Endothelial cell of umbilical vein (primary cell): Measurements from ENCODE around the gene SPP1. TPM values are rescaled to one million over a fixed set of nuclear protein-coding genes. Genes with fewer than 3 reads are reported as not detected.

ENCODE experiments used
- BruUV-seq: library from RNA; stranded (reverse); fragments of 400-500 nt; replicated peaks from 2 replicates; lab custom pipeline; 2021; lab: Mats Ljungman, UMichigan
- CTCF ChIA-PET: fragments of 300-600, 350-600 bp; sonication (Branson Sonifier 250); formaldehyde crosslinking; loops from one replicate; lab custom pipeline; 2021; ENCODE audit warnings: antibody characterized with exemption, inconsistent platforms; lab: Charles Lee
- POLR2A ChIA-PET: fragments of 300-600, 350-600 bp; sonication (Branson Sonifier 250); formaldehyde crosslinking; loops from one replicate; lab custom pipeline; 2021; ENCODE audit warnings: antibody characterized with exemption, inconsistent platforms; lab: Charles Lee
- DNase-seq: peaks from one replicate; pipeline ENCODE4 v3.0.0-alpha.2; 2011; ENCODE audit warnings: low read depth, low spot score
- FAIRE-seq: peaks from 2 replicates; lab custom pipeline; 2011; peaks lifted over from hg19 to GRCh38; lab: Jason Lieb, UNC
- H2AFZ ChIP-seq: 2 replicates; pipeline ENCODE4 v1.6.0; 2012; ENCODE audit warnings: low read depth, low read length, control low read depth, inconsistent platforms
- H3K27ac ChIP-seq: 2 replicates; pipeline ENCODE4 v1.5.1; 2011; ENCODE audit warnings: low read depth, mild to moderate bottlenecking, control low read depth, low read length, moderate library complexity; ENCODE audit not compliant: insufficient read depth
- H3K27me3 ChIP-seq, 2 experiments: 2 replicates each; pipeline versions ENCODE4 v1.6.0 to v1.6.1; 2011; ENCODE audit warnings: low read length in 2 of 2, mixed read lengths in 1 of 2; ENCODE audit not compliant: control insufficient read depth in 2 of 2, insufficient read depth in 2 of 2
- H3K36me3 ChIP-seq, 2 experiments: 2 replicates in 1 of 2; 3 replicates in 1 of 2; pipeline ENCODE4 v1.5.1; 2011; ENCODE audit warnings: low read length in 2 of 2, mild to moderate bottlenecking in 1 of 2, moderate library complexity in 1 of 2; ENCODE audit not compliant: control insufficient read depth in 2 of 2, insufficient read depth in 2 of 2; ENCODE audit errors: extremely low read depth in 1 of 2
- H3K4me1 ChIP-seq: 3 replicates; pipeline ENCODE4 v1.5.1; 2011; ENCODE audit warnings: mild to moderate bottlenecking, low read length; ENCODE audit not compliant: control insufficient read depth, insufficient read depth; ENCODE audit errors: extremely low read depth
- H3K4me2 ChIP-seq: 2 replicates; pipeline ENCODE4 v1.6.1; 2011; ENCODE audit warnings: low read length, control low read depth, mixed read lengths; ENCODE audit not compliant: insufficient read depth
- H3K4me3 ChIP-seq, 3 experiments: fragments of 200-600 bp in 1 of 3; sonication (generic), shearing (Covaris generic) in 1 of 3; replicated peaks in 1 of 3; 2 replicates each; pipeline ENCODE4 v1.5.1; 2011 to 2016; ENCODE audit warnings: control low read depth in 3 of 3, low read length in 3 of 3, mild to moderate bottlenecking in 2 of 3, inconsistent platforms in 1 of 3, low read depth in 1 of 3, moderate library complexity in 1 of 3; ENCODE audit not compliant: insufficient read depth in 1 of 3
- H3K79me2 ChIP-seq: 2 replicates; pipeline ENCODE4 v1.6.0; 2012; ENCODE audit warnings: low read length, inconsistent platforms; ENCODE audit not compliant: control insufficient read depth, insufficient read depth
- H3K9ac ChIP-seq: replicated peaks from 2 replicates; pipeline ENCODE3; 2011; ENCODE audit warnings: low read length, control low read depth; ENCODE audit not compliant: insufficient read depth; ENCODE audit errors: extremely low read depth
- H3K9me1 ChIP-seq: replicated peaks from 3 replicates; pipeline ENCODE4 v1.6.0; 2011; ENCODE audit warnings: mild to moderate bottlenecking, low read length; ENCODE audit not compliant: control insufficient read depth, insufficient read depth; ENCODE audit errors: extremely low read depth
- H3K9me3 ChIP-seq: replicated peaks from 2 replicates; pipeline ENCODE4 v1.5.1; 2012; ENCODE audit warnings: low read length, inconsistent platforms; ENCODE audit not compliant: control insufficient read depth, insufficient read depth
- H4K20me1 ChIP-seq: replicated peaks from 2 replicates; pipeline ENCODE3; 2011; ENCODE audit warnings: mild to moderate bottlenecking, low read length; ENCODE audit not compliant: control insufficient read depth, insufficient read depth; ENCODE audit errors: extremely low read depth
- CTCF ChIP-seq, 2 donors: IDR thresholded peaks; 1 replicate in 1 of 2; 2 replicates in 1 of 2; pipeline ENCODE4 v1.5.1; 2011; ENCODE audit warnings: low read length in 2 of 2, mild to moderate bottlenecking in 2 of 2, moderate library complexity in 2 of 2, control low read depth in 1 of 2, inconsistent platforms in 1 of 2, low read depth in 1 of 2; ENCODE audit not compliant: insufficient read depth in 1 of 2; ENCODE audit errors: extremely low read depth in 1 of 2
- EZH2 ChIP-seq: IDR thresholded peaks from 2 replicates; pipeline ENCODE4 v1.6.1; 2012; ENCODE audit warnings: borderline replicate concordance, low read depth, mild to moderate bottlenecking, moderate library complexity, low read length, inconsistent platforms; ENCODE audit not compliant: severe bottlenecking
- FOS ChIP-seq: IDR thresholded peaks from 2 replicates; pipeline ENCODE4 v1.6.1; 2011; ENCODE audit warnings: mild to moderate bottlenecking, low read length, moderate library complexity, borderline replicate concordance; ENCODE audit not compliant: insufficient read depth
- GATA2 ChIP-seq: IDR thresholded peaks from 2 replicates; pipeline ENCODE4 v1.7.0; 2011; ENCODE audit warnings: low read depth, mild to moderate bottlenecking, moderate library complexity, mixed read lengths, low read length; ENCODE audit not compliant: insufficient read length, insufficient read depth
- JUN ChIP-seq: IDR thresholded peaks from 2 replicates; pipeline ENCODE4 v1.6.1; 2011; ENCODE audit warnings: borderline replicate concordance, low read depth; ENCODE audit not compliant: insufficient read length, insufficient read depth
- MYC ChIP-seq: IDR thresholded peaks from one replicate; pipeline ENCODE4 v1.6.1; 2011; ENCODE audit warnings: mild to moderate bottlenecking, low read depth, low read length
- POLR2A ChIP-seq: IDR thresholded peaks from 2 replicates; pipeline ENCODE4 v1.6.1; 2012; ENCODE audit warnings: low read depth, mild to moderate bottlenecking, control low read depth, low read length
- POLR2AphosphoS5 ChIP-seq: IDR thresholded peaks from 2 replicates; pipeline ENCODE4 v1.6.1; 2012; ENCODE audit warnings: low read depth, mild to moderate bottlenecking, control low read depth, low read length, moderate library complexity; ENCODE audit not compliant: insufficient read depth
- dilution Hi-C: fragments of 300-500 bp; cut with MboI; formaldehyde crosslinking; loops from one replicate; pipeline ENCODE4 v1.15.0; 2019; ENCODE audit warnings: low sequenced_read_pairs; ENCODE audit not compliant: extremely low pct_ligation_motif_present
- intact Hi-C: fragments of 100-400 bp; cut with micrococcal nuclease; formaldehyde crosslinking; loops from one replicate; pipeline ENCODE4 v1.10.0; 2022
- polyA plus RNA-seq, 4 experiments: library from polyadenylated mRNA; depleted of rRNA in 3 of 4; stranded (reverse) in 3 of 4; unstranded in 1 of 4; fragments of >200 nt; gene quantifications; 2 replicates each; pipeline versions ENCODE4 v1.2.1 to v1.2.3, GENCODE V29; 2011 to 2012; ENCODE audit warnings: missing spikeins in 1 of 4
- total RNA-seq: library from RNA; stranded (reverse); gene quantifications from 2 replicates; pipeline ENCODE4 v1.2.3, GENCODE V29; 2021
- TF ChIP-seq, protein P1 (sequence below): IDR thresholded peaks from 2 replicates; pipeline ENCODE4 v1.6.1; 2011; ENCODE audit not compliant: insufficient read depth, insufficient read length

SPP1 gene
- total and polyA plus RNA-seq, 2 donors (not counting 3 experiments of a cell fraction or from before 2014, with no cell fraction given), result not detected

- H3K4me2 ChIP-seq, result no peak overlapping the region
- no peaks in the 10 kb centered on the region for H3K36me3 ChIP-seq
- no peaks in the 10 kb centered on the region for H3K9me3 ChIP-seq
- no peaks in the 10 kb centered on the region for H3K79me2 ChIP-seq
- H4K20me1 ChIP-seq, result no peaks in the 10 kb centered on the region
- no peak for DNase-seq
- H2AFZ ChIP-seq, result no peak overlapping the region
- intact Hi-C loops, result no loop called here
- H3K9me1 ChIP-seq, result no peaks in the 10 kb centered on the region
- no peaks in the 10 kb centered on the region for H3K27me3 ChIP-seq
- FAIRE-seq, result no peak
- dilution Hi-C loops, result no loop called here
- ChIA-PET CTCF (no interaction called here), POLR2A (no interaction called here)
- TF ChIP-seq MYC (no peak), GATA2 (no peak), FOS (no peak), POLR2A (no peak), CTCF (IDR thresholded peaks at IDR 0.05; ENCODE audit: extremely low read depth in 1 of 2, insufficient read depth in 1 of 2, low read depth in 1 of 2, low read length in 2 of 2) (no peak), JUN (no peak), POLR2AphosphoS5 (no peak), EZH2 (no peak)
- TF ChIP-seq, protein P1, sequence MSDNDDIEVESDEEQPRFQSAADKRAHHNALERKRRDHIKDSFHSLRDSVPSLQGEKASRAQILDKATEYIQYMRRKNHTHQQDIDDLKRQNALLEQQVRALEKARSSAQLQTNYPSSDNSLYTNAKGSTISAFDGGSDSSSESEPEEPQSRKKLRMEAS, result no peak
- BruUV-seq, result no TSS peak
- no peak overlapping the region for H3K4me3 ChIP-seq
- no peak overlapping the region for H3K27ac ChIP-seq
- no peak overlapping the region for H3K9ac ChIP-seq
- H3K4me1 ChIP-seq, result no peaks in the 10 kb centered on the region
Measured at GRCh38 chr4:87932718-87933141, 42.8 kb upstream of the SPP1 start.
